Astrocyte (in vitro differentiated cells and primary cell): ENCODE data around the gene RIMBP2.

ENCODE experiments used
- CTCF ChIP-seq: IDR thresholded peaks from 2 replicates; pipeline ENCODE4 v1.5.1; 2011; ENCODE audit warnings: low read depth, mild to moderate bottlenecking, inconsistent platforms, low read length, moderate library complexity; ENCODE audit not compliant: insufficient read depth
- EZH2 ChIP-seq: IDR thresholded peaks from 2 replicates; pipeline ENCODE4 v1.6.1; 2012; ENCODE audit warnings: mild to moderate bottlenecking, low read length, inconsistent platforms; ENCODE audit not compliant: insufficient read depth

- TF ChIP-seq CTCF (no peak), EZH2 (no peak)
Measured at GRCh38 chr12:130514149-130514551, 201.9 kb downstream of the RIMBP2 start.
